ENCODE results near the gene ZNF558.

DNA sequence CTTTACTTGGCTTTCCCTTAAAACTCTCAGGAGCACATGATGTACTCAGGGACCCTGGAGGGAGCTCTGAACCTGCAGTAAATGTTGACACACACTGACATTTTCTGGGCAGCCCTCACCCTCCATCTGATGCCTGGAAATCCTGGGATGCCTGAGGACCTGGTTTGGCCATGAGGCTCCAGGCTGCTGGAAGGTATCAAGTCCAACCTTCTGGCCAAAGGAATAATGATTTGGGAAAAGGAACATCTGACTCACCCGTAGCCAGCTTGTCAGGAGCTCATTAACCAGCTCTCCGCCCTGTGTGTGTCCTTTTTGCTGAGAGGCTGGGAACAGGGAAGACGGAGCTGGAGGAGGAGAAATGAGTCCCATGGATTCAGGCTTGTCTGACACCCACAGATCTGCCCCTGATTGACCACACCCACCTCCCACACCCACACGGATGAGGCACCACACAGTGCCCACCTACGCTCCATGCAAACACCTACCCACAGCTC is 10.3 kb downstream of the ZNF558 start:
- TF ChIP-seq, protein P1, sequence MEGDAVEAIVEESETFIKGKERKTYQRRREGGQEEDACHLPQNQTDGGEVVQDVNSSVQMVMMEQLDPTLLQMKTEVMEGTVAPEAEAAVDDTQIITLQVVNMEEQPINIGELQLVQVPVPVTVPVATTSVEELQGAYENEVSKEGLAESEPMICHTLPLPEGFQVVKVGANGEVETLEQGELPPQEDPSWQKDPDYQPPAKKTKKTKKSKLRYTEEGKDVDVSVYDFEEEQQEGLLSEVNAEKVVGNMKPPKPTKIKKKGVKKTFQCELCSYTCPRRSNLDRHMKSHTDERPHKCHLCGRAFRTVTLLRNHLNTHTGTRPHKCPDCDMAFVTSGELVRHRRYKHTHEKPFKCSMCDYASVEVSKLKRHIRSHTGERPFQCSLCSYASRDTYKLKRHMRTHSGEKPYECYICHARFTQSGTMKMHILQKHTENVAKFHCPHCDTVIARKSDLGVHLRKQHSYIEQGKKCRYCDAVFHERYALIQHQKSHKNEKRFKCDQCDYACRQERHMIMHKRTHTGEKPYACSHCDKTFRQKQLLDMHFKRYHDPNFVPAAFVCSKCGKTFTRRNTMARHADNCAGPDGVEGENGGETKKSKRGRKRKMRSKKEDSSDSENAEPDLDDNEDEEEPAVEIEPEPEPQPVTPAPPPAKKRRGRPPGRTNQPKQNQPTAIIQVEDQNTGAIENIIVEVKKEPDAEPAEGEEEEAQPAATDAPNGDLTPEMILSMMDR (IDR thresholded peaks at IDR 0.05 in 8 of 11, conservative IDR thresholded peaks at IDR 0.05 in 3 of 11), result no peak
- TF ChIP-seq POLR2AphosphoS5 (IDR thresholded peaks at IDR 0.05), result no peak

Measured in spleen (tissue), 7 donors.